CD4-positive, alpha-beta T cell treated with Interleukin-4 for 4 hours (primary cell): Measurements from ENCODE around the gene SMARCA1.

ENCODE experiments used
- DNase-seq: peaks from one replicate; pipeline ENCODE4 v3.0.0-alpha.2; 2020

Gene SMARCA1

DNA sequence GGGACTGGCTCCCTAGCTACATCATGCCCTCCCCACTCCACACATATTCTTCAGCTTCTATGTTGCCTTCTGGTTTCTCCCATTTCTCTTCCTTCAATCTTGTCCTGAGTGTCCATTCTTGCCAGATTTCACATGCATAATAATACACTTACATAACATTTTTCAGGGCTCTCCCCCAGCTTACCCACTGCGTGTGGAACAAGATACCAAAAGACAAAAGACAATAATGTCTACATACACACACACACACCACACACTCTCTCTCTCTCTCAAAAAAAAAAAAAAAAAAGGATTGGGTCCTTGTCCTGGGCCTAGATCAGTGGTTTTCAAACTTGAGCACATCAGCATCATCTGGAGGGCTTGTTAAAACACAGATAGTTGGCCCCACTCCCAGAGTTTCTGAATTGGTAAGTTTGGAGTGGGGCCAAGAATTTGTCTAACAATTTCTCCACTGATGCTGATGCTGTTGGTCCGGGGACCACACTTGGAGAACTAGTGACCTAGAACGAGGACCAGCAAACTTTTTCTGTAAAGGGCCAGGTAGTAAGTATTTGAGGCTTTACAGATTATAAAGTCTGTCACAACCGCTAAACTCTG lies 6.5 kb upstream of the SMARCA1 start:
- no peak for DNase-seq

DNA sequence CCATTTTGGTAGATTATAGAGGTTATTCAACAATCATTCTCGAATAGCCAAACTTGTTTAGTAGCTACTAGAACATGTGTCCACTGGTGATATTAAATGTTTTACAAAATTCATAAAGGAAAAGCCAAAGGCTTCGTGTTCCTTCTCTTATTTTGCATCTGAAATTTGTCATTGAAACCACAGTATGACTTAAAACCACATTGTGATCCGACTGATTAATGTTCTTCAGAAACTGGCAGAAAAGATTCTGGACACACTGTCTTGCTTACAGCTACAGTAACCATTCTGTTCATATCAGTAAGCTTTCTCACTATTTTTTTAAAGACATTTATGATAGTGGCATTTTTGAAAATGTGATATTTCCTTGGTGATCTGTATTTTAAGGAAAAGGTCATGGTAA lies 2.6 kb upstream of the SMARCA1 start:
- DNase-seq = no peak

DNA sequence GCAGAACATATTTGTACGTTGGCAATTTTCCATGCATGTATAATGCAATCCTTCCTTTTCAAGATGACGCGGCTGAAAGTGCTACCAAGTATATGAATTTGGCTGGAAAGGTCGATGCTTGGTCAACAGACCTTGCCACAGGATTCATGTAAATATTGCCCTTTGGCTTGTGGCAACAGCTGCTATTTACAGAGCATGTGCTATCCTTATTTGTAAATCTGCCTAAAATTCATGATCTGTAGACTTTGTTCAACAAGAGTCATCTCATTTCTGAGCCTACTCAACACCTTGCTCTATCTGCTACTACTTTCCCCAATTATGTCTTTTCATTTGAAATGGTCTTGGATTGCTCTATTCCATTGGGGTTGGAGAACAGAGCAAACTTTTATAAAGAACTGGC lies 1.9 kb upstream of the SMARCA1 start:
- no peak for DNase-seq

DNA sequence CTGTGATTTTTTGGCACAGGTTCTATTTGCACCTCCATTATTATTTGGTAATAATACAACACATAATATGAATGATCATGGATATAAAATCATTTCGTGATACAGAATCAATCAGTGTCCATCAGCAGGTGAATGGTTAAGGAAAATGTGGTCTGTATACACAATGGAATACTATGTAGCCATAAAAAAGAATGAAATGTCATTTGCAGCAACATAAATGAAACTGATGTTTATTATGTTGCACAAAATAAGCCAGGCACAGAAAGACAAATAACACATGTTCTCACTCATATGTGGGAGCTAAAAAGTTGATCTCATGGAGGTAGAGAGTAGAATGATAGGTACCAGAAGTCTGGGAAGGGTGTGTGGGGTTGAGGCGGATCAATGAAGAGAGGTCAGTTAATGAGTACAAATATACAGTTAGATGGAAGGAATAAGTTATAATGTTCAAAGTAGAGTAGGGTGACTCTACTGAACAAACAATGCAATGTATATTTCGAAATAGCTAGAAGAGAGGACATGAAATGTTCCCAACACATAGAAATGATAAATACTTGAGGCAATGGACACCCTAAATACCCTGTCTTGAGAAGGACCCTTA lies 1.1 kb upstream of the SMARCA1 start:
- DNase-seq = no peak

DNA sequence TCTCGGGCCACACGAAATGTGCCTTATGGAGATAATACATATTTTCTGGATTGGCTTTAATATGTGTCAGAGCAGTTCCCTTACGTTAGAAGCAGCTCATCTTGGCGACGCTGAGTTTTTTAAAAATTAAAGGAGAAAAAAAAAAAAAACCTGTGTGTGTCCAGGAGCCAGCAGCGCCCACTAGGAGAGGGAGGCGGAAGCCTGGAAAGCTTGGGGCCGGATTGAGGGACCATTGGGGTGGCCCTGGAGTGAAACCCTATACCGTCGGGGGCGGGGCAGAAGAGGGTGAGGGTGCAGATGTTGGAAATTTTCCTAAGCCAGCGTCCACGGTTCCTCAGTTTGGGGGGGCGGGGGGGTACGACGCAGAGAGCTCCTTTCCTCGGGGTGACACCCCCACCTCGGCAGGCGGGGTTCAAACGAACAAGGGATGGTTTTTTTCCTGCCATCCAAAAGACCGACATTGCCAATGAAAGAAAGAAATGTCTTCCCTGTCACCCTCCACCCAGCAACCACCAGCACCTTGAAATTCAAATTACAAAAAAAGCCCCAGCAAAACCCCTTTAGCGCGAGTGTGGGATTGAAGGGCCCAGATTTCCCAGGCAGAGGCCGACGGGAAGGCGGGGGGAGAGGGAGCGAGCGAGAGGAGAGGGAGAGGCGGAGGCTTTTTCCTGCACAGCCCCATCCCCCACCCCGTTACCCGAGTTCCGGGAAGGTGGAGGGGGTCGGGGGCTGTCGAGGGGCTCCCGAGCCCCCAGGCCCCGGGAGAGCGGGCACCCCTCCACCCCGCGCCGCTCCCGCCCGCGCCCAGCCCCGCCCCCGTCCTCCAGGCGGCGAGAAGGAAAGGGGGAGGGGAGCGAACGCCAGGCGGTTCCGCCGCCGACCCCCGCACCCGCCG lies 859 bp downstream of the SMARCA1 start:
- DNase-seq = no peak

DNA sequence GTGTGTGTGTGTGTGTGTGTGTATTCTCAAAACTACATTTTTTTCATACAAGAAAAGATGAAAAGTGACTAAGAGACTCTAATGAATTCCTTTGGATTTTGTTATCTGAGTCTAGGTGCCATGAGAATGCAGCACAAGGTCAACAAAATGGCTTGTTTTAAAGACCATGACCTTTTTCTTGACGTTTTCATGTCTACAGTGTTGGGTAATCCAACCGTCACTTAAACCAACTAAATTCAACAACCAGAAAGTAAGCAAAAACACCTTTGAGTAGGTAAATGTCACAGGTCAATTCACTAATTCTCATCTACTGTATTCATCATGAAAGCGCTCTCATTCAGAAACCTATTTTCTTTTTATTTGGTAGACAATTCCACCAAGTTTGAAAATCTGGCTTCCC lies 3.1 kb downstream of the SMARCA1 start:
- no peak for DNase-seq

DNA sequence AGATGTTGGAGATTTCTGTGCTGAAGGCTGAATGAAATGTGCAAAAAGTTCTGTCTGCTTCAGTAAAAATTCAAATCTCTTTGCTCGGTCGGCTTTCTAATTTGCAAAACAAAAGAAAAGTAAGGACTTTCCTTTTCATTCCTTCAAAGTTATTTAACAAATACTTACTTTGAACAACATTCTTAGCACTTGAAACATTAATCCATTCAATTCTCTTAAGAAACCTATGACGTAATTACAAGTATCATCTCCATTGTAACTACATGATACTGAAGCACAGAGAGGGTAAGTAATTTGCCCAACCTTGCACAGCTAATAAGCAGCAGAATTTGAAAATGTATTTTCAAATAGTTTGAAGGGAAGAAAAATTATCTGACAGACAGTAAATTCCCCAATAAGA lies 6.9 kb downstream of the SMARCA1 start:
- DNase-seq = no peak

DNA sequence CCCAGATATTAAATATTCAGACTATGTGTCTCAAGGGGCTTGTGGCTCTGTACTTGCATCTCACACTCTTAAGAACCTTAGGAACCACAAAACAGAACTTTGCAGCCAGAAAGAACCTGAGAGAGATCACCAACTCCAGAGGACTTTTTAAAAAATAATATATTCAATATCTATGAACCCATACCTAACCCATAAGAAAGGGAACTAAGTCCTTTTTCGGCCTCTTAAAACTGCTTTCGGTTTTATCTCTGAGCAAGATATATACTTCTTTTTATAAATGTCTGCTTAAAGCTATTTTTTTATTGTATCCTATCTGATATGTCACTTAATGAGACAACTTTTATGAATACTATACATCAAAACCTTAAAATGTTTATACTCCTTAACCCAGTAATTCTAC lies 10.9 kb downstream of the SMARCA1 start:
- no peak for DNase-seq

DNA sequence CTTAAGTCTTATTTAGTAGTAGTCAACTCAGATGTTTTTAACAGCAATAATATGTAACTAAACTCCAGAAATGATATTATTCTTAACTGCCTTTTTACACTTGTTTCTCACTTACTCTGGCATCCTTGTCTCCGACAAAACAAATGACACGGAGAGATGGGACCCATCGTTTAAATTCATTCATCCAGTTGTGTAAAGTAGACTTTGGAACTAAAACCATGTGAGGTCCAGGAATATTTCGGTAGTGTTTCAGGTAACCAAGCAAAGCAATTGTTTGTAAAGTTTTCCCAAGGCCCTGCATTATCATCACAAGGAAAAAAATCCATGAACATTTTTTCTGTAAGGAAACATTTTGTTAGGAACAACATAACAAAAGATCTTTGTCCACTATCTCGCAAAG lies 11.6 kb downstream of the SMARCA1 start:
- DNase-seq = no peak

DNA sequence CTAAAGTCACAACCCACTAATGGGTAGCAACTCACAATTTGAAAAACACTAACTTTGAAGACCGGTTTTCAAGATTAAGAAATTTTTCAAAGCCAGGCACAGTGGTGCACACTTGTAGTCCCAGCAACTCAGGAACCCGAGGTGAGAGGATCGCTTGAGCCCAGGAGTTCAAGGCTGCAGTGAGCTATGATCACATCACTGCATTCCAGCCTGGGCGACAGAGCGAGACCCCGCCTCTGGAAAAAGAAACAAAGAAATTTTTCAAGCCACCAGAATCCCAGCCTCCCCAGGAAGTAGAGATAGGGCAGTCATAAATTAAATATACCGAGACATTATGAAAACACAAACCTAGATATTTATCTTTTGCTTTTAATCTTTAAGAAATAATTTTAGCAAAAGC lies 13.0 kb downstream of the SMARCA1 start:
- no peak for DNase-seq

DNA sequence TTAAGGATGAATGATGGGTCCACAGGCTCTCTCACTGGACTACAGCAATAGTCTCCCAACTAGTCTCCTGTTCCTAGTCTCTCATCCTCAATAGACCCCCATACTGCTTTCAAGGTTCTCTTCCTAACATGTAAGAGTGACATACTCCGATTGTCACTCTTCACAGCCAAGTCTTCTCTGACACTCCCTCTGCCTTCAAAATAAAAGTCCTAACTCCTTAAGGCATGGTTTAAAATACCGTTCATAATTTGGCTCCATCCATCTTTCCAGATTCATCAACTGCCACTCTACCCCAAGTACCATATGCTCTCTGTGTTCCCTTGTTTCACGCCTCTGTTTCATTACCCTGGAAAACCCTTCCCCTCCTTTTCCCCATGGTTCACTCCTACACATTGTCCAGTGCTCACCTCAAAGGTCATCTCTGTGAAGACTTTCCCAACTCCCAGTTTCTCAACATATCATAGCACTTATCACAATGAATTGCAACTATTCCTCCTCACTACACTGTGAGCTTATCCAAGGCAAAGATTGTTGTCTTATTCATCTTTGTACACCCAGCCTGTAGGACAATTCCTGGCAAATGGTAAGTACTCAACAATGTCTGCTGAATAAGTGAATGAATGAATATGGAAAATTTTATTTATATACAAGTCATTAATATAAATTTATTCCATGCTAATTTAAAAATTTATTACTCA lies 26.0 kb downstream of the SMARCA1 start:
- no peak for DNase-seq

DNA sequence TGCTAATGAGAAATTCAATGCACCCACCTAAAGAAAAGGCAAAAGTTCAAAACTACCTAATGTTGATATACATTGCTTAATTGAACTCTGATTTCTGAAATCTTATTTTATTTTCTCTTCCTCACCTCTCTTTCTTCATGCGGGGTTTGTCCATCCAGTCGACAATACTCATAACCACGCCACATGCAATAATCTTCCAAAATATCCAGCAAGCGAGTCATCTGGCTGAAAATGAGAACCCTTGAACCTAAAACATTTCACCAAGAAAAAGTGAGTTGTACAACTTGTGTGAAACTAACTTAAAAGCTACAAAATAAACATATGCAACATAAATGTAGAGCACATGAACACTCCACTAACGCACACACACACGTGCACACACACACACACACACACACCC lies 26.7 kb downstream of the SMARCA1 start:
- DNase-seq = no peak

DNA sequence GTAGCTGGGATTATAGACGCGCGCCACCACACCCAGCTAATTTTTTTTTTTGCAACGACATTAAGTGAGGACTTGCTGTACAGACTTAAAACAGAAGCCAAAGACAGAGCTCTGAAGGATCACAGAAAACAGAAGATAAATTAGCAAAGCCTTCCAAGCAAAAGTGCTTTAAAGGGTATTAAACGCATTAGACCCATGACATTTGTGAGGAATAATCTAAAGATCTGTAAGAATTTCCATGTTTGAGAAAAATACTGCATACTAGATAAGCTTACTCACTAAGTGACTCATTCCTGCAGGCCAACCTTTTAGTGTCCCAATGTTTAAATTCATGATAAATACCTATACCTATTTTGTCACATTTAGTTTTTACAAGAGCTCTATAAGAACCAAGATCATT lies 27.4 kb downstream of the SMARCA1 start:
- no peak for DNase-seq

DNA sequence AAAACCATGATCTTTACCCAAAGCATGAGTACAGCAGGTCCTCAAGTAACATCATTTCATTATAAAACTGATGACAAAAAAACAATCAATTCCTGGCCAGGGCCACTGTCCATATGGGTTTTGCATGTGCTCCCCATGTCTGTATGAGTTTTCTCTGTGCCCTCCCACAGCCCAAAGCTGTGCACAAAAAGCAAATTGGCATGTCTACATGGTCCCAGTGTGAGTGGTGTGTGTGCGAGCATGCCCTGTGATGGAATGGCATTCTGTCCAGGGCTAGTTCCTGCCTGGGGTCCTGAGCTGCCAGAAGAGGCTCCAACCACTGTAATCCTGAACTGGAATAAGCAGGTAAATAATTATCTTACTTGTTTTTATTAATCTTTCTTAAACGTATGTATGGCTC lies 28.4 kb downstream of the SMARCA1 start:
- DNase-seq = no peak

DNA sequence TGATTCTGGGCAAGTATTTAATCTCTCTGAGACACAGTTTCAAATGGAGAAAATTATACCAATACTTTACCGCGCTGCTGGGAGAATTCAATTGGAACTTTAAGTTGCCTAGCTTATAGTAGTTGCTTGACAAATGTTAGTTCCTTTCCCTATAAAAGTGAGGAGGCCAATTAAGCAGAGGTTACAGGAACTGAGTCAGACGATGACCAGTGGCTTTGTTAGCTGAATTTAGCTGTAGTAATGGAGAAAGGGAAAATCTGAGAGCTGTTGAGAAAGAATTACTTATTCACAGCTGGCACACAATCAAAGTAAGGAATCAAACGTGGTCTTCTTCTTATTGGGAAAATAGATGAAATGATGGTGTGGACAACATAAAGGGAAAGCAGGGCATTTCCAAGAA lies 29.6 kb downstream of the SMARCA1 start:
- no peak for DNase-seq

DNA sequence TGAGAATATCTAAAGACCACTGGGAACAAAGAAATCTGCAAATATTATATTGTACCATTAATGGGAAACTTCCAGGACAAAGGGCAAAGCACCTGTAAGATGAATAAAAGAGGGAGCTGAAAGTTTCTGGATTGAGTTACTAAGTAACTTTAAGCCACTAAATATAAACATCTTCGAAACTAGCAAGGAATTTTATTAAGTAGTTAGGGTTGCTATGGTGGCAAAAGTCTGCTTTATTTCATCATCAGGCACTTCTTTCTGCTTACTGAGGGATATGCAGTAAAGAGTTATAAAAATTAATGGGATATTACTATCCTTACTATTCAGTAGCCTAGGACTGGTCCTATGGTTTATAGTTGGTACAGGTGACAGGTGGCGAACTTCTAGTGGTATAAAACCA lies 33.0 kb downstream of the SMARCA1 start:
- no peak for DNase-seq

DNA sequence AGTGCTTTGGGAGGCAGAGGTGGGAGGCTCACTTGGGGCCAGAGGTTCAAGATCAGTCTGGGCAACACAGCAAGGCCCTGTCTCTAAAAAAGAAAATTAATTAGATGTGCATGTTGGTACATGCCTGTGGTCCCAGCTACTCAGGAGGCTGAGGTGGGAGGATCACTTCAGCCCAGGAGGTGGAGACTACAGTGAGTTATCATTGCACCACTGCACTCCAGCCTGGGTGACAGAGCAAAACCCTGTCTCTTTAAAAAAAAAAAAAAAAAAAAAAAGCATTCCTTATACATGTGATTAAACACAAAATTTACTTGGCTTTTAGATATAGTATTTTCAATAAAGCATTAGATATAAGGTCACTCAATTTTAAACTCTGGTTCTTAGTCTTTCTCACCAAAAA lies 34.9 kb downstream of the SMARCA1 start:
- DNase-seq = no peak

DNA sequence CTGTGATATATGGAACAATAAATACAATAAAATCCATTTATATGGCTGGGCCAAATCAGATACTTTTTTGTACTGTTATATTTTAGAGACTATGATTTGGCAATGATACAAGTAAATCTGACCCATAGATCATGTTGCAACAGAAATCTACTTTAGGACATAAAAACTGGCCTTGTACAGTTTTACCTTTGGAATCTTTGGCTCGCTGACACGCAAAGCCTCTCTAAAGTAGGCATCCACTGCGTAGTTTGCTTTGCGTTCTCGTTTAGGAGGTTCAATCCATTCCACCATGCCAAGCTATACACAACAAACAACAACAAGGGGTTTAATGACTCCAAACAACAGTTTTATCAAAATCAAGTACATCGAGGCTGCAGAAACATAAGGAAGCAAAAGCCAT lies 42.4 kb downstream of the SMARCA1 start:
- no peak for DNase-seq

DNA sequence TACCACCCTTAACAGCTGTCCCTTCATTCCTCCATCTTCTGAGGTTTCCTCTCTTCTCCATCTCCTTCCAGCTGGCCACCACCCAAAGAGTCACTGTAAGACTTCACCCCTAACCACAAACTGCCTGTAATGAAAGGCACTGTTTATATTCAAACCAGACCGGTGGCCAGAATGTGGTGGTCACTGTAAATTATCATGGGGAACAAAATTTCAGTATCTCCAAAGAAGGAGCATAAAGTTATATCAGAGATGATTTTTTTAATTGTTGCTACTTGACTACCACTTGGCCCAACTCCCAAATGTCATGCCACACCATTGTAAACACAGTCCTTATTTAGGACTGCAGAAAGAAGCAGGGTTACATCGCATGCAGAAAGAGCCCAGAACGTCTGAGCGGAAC lies 44.8 kb downstream of the SMARCA1 start:
- no peak for DNase-seq

DNA sequence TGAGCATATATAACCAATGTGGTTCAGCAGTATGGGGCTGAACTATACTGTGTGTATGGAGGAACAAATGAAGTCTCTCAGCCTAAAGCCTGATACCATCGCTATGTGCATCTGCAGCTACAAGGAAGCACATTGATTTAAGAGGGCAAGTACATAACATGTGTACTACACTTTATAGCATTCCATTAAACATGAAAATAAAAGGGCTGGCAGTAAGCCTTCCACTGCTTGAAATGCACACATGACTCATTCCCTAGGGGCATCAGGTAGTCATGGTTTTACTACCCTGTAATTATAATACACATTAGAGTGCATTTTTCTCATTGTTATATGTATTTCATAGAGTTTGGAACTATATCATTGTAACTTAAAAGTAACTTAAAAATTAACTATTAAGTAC lies 51.2 kb downstream of the SMARCA1 start:
- DNase-seq = no peak

DNA sequence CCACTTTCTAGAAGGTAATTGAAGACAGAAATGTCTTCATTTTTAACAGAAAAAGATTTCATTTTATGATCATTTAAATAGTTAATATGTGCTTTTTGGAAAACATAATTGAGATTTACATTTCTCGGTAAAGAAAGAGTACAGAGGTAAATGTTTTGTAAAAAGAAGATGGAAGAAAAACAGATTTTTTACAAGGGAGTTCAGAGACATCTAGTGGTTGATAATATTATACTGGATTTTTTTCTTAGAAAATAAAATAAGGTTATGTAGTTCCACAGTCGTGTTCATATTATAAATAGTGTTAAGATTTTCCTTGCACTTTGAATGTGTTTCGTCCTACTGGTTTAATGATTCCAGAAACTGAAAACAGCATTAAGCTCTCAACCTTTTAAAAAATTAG lies 60.6 kb downstream of the SMARCA1 start:
- DNase-seq = no peak

DNA sequence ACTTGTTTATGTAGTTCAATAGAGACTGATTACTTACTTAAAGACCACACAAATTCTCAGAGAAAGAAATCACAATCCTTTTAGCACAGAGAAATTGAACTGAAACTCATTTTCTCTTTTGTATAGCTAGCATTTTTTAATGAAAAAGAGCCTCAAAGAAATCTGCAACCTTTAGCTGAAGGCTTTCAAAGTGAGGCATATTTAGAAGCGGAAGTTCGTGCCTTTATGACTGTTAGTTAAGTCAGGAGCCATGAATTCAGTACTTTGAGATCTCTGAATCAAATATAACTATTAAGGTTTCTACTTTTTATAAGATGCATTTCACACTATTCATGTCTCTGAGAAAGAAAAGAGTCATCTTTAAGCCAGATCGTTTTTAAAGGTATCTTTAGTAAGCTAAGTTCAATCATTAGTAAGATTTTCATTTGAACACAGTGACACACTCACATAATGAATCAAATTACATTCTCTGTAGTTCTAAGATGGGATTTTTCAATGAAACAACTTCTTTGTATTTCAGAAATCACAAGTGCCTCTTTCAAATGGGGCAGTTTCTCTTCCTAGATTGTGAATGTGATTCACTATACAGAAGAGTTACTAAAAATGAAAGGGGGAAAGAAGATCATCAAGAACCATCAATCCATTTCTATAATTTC lies 61.4 kb downstream of the SMARCA1 start:
- no peak for DNase-seq

DNA sequence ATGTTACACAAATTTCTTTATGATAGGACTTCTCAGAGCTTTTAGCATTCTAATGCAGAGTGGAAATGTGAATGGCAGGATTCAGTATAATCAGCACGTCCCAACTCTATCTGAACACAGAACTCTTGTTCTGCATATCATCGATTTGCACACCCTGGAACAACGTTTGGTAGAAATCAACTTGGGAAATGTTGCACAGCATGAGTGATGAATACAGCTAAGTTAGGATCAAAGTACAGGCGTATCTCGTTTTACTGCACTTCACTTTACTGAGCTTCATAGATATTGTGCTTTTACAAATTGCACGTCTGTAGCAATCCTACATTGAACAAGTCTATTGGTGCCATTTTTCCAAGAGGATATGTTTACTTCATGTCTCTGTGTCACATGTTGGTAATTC lies 70.8 kb downstream of the SMARCA1 start:
- no peak for DNase-seq
